Hindlimb muscle (tissue), 1 donor: ENCODE data around the gene COL8A2. TPM values are rescaled to one million over a fixed set of nuclear protein-coding genes. Genes with fewer than 3 reads are reported as not detected.

ENCODE experiments used
- DNase-seq: peaks from one replicate; pipeline ENCODE4 v3.0.0-alpha.2; 2013
- polyA plus RNA-seq: library from polyadenylated mRNA; unstranded; fragments of 120-200 nt; gene quantifications from one replicate; pipeline ENCODE4 v1.2.1, GENCODE V29; 2013; ENCODE audit not compliant: insufficient read length

Gene COL8A2
- polyA plus RNA-seq, 1 donor: 6.9 TPM

DNA sequence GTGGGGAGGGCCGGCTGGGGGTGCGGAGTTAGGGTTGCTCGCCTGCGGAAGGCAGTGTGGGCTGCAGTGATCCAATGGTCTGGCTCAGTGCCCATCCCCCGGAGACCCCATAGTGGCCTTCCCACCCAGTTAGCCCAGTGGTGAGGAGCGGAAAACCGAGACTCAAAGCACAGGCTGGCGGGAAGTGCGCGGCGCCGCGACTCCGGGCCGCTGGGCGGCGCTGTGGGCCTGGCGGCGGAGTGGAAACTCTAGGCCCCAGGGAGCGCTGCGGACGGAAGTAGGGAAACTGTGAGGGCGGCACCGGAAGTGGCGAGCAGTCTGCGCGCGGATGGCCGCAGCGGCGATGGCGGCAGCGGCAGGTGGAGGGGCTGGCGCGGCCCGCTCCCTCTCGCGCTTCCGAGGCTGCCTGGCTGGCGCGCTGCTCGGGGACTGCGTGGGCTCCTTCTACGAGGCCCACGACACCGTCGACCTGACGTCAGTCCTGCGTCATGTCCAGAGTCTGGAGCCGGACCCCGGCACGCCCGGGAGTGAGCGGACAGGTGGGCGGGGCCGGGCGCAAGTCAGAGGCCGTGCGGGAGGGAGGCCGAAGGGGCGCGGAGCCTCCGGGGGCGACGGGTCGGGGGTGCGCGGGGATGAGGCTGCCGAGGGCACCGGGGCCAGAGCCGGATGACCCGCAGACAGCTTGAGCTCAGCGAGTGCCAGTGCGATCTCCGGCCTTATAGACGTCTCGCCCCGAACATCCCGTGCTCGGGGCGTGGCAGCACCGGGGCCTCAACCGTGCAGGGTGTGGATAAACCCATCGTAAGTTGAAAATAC lies 36.2 kb downstream of the COL8A2 start, which contains the start of gene ADPRS:
ADPRS (plus strand) TSS at position 316 of the 816 bp plus-strand sequence; CDS start at position 329, 13 bp downstream.
- peak; percentile 92 for DNase-seq

DNA sequence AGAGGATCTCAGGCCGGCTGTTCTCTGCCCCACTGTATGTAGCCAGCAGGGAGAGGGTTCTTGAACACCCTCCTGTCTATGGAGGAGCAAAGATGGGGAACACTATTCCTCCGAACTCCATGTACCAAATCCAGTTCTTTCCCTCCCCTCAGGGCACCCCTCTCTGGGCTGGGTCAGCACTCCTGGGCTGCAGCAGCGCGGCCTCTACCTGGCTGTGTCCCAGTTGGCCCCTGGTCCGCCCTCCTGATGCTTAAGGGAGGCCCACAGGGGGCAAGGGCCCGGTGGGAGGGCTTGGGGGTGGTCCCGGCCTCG lies 36.8 kb downstream of the COL8A2 start:
- no peak for DNase-seq

DNA sequence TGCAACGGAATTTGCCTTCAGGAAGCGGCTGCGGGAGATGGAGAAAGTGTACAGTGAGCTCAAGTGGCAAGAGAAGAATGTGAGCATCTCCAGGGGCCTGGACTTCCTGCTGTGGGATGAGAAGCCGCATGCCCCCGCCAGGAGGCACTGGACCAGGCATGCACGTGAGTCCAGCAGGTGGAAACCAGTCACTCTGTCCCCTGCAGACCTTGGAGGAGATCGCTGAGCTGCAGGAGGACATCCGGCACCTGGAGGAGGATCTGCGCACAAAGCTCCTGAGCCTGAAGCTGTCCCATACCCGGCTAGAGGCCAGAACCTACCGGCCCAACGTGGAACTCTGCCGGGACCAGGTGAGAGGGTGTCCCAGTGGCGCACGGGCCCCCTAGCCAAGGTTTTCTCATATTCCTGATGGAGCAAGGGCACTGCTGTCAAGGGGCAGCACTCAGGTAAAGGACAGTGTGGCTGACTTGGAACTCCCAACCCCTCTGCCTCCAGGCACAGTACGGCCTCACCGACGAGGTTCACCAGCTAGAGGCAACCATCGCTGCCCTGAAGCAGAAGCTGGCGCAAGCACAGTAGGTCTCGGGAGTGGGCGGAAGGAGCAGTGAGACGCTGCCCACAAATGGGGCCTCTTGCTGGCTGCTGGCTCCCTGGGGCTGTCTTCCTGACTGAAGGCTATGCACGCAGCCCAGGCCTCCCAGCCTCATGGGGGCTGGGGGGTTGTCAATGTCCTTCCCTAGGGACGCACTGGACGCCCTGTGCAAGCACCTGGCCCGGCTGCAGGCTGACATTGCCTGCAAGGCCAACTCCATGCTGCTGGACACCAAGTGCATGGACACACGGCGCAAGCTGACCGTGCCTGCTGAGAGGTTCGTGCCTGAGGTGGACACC lies 37.5 kb downstream of the COL8A2 start:
- DNase-seq: no peak

GRCh38 chr1:36086529-36087232 lies 38.3 kb downstream of the COL8A2 start:
- DNase-seq: no peak

DNA sequence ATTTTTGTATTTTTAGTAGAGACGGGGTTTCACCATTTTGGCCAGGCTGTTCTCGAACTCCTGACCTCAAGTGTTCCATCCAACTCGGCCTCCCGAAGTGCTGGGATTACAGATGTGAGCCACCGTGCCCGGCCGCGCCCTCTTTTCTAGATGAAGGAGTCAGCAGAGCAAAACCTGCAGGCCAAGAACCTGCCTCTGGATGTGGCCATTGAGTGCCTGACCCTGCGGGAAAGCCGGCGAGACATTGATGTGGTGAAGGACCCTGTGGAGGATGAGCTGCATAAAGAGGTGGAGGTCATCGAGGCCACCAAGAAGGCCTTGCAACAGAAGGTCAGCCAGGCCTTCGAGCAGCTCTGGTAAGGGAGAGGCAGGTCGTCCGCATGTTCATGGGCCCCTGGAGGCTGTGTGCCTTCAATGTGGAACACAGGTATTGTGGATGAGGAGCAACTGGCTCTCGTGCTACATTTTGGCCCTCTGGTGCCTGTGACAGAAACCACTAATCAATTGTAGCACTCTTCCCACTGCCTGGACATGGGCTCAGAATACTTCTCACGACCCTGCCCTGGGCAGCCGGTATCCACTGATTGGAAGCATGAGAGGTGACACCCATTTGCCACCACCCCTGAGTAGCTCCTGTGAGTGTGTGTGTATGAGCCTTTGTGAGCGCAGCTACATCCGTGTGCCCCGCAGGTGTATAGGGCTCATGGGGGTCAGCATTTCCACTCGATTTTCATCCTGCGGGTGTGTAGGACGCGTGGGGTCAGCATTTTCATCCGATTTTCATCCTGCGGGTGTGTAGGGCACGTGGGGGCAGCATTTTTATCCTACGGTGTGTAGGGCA lies 39.1 kb downstream of the COL8A2 start:
- no peak for DNase-seq

GRCh38 chr1:36085126-36085525 lies 39.9 kb downstream of the COL8A2 start:
- DNase-seq: no peak

DNA sequence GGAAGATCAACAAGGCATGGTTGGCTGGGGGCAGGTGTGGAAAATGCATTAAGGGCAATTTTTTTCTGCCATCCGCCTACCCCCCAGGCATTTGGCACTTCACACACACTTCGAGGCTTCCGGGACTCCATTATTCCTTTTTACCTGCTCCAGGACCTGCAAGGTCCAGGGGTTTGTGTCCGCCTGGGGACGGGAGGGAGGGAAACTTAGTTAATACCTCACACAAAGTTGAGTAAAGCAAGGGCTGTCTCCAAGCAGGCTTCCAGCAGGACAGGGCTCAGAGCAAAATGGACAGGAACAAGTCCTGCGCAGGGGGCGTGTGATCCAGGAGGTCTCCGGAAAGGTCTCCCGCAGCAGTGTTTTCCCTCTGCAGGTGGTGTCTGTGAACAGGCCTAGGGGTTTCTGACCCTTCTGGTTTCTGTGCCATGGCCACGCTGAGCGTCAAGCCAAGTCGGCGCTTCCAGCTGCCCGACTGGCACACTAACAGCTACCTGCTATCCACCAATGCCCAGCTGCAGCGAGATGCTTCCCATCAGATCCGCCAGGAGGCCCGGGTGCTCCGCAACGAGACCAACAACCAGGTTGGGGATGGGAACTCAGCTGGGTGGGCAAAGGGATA lies 40.4 kb downstream of the COL8A2 start:
- DNase-seq: no peak

DNA sequence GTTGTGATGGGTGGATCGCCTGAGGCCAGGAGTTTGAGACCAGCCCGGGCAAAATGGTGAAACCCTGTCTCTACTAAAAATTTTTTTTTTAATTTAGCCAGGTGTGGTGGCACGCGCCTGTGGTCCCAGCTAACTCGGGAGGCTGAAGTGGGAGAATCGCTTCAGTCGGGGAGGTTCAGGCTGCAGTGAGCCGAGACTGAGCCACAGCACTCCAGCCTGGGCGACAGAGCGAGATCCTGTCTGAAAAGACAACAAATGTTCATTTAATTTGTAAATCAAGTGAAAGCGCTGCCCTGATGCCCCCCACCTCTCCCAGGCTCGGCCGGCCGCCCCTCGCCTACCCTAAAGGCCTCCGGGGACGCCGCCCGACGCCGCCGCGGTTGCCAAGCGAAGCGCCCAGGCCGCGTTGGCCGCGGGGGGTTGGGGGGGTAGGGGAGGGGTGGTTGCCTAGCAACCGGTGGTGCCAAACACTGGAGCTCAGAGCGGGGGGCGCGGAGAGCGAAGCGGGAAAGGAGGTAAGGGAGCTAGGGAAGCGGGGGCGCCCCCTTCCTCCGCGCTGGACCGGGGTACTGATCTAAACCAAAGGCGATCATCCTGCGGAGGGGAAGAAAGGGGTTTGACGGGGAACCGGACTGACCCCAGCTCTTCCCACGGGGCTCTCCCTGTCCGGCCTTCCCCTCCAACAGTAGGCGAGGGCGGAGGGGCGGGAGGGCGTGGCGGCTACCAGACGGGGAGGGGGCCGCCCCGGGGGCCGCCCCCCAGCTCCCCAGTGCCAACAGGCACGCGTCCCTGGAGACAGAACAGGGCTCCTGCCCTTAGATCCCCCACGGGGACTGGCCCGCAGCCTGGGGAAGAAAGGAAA lies 41.2 kb downstream of the COL8A2 start, which contains the start of gene TEKT2:
TEKT2 (plus strand) TSS at position 460 of the 862 bp plus-strand sequence. CDS start 828 bp downstream, outside the sequence.
- peak; percentile 43 for DNase-seq

- no peak for DNase-seq
Observed at GRCh38 chr1:36083219-36083618, 41.8 kb downstream of the COL8A2 start.

DNA sequence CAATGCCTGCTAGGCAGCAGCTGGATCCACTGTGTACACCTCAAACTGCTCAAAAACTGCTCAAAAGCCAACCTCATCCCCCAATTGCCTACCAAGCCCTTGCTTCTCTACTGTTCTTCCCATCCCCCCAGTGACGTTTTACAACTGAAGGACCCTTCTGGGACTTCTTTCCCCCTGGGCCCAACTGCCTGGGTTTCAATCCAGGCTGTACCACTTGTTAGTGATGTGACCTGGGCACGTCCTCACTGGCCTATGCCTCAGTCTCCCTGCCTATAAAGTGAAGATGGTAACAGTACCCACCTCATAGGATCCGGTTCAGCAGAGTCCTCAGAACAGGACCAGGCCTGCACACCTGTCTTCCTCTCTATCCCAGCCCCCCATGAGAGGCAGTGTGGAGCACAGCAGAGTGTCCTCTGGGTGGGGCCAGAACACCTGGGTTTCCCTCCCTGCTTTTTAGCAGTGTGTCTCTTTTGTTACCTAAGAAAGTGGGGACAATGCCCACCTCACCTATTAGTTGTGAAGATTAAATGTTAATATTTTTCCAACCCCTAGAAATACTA lies 43.0 kb downstream of the COL8A2 start:
- no peak for DNase-seq

DNA sequence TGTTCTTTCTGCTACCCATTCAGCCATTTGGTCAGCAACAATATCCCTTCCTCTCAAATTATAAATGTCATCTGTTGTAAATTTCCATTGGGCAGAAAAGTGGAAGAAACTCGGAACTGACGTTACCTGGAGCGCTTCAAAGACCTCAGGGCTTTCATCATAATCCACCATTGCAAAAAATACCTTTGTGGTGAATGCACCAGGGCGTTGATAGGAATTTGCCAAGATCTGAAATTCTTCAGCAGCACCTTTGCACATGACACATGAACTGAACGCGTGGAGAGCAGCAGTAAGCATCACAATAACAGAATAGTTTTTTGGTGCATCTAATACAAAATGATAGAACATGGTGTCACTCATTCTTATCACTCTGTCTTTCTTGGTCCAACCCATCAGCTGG lies 44.2 kb downstream of the COL8A2 start:
- DNase-seq: no peak

DNA sequence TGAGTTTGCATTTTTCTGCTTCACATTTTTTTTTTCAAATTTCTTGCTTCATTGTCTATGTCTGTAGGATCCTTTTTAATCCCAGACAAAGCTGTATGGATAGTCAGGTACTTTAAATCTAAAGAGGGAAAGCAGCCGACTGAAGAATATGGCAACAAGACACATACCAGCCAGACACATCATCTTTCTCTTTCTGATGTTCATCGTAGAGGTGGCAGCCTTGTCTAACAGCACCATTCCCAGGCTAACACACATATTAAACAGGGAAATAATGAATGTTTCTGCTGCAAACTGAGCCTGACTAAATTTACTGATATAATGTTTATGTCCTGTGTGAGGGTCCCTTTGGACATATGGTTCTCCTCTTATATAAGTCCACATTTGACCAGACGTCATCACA lies 44.8 kb downstream of the COL8A2 start:
- no peak for DNase-seq

- DNase-seq: no peak
Observed at GRCh38 chr1:36076979-36077573, 47.9 kb downstream of the COL8A2 start.

- no peak for DNase-seq
Observed at GRCh38 chr1:36070349-36070748, 54.7 kb downstream of the COL8A2 start.

DNA sequence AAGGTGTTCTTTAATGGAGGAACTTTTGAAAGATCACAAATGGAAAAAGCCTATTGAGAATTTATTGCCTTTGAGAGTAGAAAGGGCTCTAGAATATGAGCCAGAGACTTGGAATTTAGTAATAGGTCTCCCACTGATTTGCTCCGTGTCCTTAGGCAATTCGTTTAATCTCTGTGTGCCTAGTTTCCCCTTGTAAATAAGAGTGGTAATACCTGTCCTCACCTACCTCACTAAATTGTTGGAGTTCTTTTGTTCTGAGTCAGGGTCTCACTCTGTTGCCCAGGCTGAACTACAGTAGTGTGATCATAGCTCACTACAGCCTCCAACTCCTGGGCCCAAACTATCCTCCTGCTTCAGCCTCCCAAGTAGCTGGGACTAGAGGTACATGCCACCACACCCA lies 56.2 kb downstream of the COL8A2 start:
- no peak for DNase-seq

DNA sequence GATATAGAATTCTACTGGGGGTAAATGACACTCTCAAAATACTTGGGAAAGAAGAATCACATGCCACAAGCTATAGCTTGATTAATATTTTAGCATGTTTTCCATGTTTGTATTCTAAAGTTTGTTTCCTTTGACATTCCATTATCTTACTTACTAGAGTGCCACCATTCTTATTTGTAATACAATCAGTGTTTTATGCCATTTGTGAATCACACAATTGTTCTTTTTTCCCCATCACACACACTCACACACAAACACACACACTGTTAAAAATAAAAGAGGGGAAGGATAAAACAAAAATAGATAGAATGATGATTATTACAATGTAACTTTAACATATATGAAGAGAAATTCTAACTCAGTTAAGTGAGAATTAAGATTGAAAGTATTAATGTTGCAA lies 57.2 kb downstream of the COL8A2 start:
- no peak for DNase-seq

- no peak for DNase-seq
Observed at GRCh38 chr1:36062315-36062714, 62.7 kb downstream of the COL8A2 start.

DNA sequence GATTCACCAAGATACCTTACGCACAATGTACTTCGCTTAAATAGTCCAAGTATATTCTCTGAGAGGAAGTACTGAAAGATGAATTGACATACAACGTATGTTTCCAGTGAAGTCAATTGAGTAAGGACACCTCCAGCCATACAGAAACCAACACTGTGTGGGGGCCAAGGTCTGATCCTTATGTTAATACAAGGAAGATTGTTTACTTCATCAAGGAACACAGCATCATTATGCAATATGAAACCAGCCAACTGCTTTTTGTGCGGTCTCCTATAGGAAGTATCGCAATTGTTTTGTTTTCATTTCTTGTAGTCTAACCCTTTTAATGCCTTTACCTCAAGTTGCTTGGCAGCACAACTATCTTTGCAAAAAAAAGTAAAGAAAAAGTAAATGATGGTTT lies 69.3 kb downstream of the COL8A2 start:
- DNase-seq: no peak

DNA sequence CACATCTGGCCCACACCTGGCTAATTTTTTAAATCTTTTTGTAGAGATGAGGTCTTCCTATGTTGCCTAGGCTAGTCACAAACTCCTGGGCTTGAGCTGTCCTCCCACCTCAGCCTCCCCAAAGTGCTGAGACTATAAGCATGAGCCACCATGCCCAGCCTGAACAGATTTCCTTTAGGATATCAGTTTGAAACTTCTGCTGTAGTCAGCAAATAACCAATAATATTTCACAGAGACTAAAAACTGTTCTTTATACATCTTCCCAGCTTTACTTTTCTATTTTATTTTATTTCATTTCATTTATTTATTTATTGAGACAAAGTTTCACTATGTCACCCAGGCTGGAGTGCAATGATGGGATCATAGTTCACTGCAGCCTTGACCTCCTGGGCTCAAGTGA lies 71.0 kb downstream of the COL8A2 start:
- DNase-seq: no peak

GRCh38 chr1:36051821-36052220 lies 73.2 kb downstream of the COL8A2 start:
- no peak for DNase-seq
